Endodermal cell (in vitro differentiated cells): ENCODE measurements around the gene PNPLA6. TPM values are rescaled to one million over a fixed set of nuclear protein-coding genes. Genes with fewer than 3 reads are reported as not detected.
A peak's percentile ranks its signal among the peaks of the same experiment; 100 is the strongest.

ENCODE experiments used
- DNase-seq: peaks from one replicate; pipeline ENCODE4 v3.0.0-alpha.2; 2017
- H3K27ac ChIP-seq: 2 replicates; pipeline ENCODE4 v1.5.1; 2013; ENCODE audit warnings: mild to moderate bottlenecking, low read depth, low read length, moderate library complexity
- H3K27me3 ChIP-seq: 2 replicates; pipeline ENCODE4 v1.6.1; 2013; ENCODE audit warnings: mild to moderate bottlenecking, low read length, moderate library complexity; ENCODE audit not compliant: insufficient read depth, control insufficient read depth, poor library complexity, severe bottlenecking
- H3K36me3 ChIP-seq: 2 replicates; pipeline ENCODE4 v1.7.0; 2013; ENCODE audit warnings: mild to moderate bottlenecking, low read length, moderate library complexity; ENCODE audit not compliant: control insufficient read depth, insufficient read depth
- H3K4me1 ChIP-seq: one replicate; pipeline ENCODE4 v1.7.0; 2013; ENCODE audit warnings: low read length; ENCODE audit not compliant: control insufficient read depth, insufficient read depth
- H3K4me3 ChIP-seq: 2 replicates; pipeline ENCODE4 v1.5.1; 2013; ENCODE audit warnings: mild to moderate bottlenecking, low read length, moderate library complexity
- H3K9ac ChIP-seq: 2 replicates; pipeline ENCODE4 v1.6.1; 2013; ENCODE audit warnings: mild to moderate bottlenecking, low read length, moderate library complexity; ENCODE audit not compliant: poor library complexity, severe bottlenecking; ENCODE audit errors: extremely low read depth
- H3K9me3 ChIP-seq: 2 replicates; pipeline ENCODE4 v1.6.1; 2013; ENCODE audit warnings: mild to moderate bottlenecking, low read length, moderate library complexity; ENCODE audit not compliant: control insufficient read depth
- H3K27ac Mint-ChIP-seq: 2 replicates; pipeline ENCODE4 v1.8.0; 2020; ENCODE audit warnings: mixed read lengths
- H3K27me3 Mint-ChIP-seq: 2 replicates; pipeline ENCODE4 v1.8.0; 2021; ENCODE audit warnings: mild to moderate bottlenecking, mixed read lengths; ENCODE audit not compliant: insufficient read depth
- H3K36me3 Mint-ChIP-seq: 2 replicates; pipeline ENCODE4 v1.8.0; 2020; ENCODE audit warnings: low read depth, mixed read lengths
- H3K4me1 Mint-ChIP-seq: 2 replicates; pipeline ENCODE4 v1.8.0; 2020; ENCODE audit warnings: mixed read lengths
- H3K4me3 Mint-ChIP-seq: 2 replicates; pipeline ENCODE4 v1.8.0; 2020; ENCODE audit warnings: mild to moderate bottlenecking, moderate library complexity, mixed read lengths
- H3K9me3 Mint-ChIP-seq: 2 replicates; pipeline ENCODE4 v1.8.0; 2020; ENCODE audit warnings: mild to moderate bottlenecking, mixed read lengths
- CTCF ChIP-seq: fragments of 200-600 bp; sonication (generic); conservative IDR thresholded peaks from 2 replicates; pipeline ENCODE4 v1.5.0; 2021; ENCODE audit warnings: antibody characterized with exemption, mild to moderate bottlenecking
- WGBS, 2 experiments: methylation state at CpG; one replicate each; pipeline versions ENCODE4 v1.1.5 to v1.1.7; 2013; ENCODE audit warnings: missing lambda C conversion rate in 2 of 2, mixed read lengths in 1 of 2; ENCODE audit not compliant: insufficient coverage in 1 of 2, insufficient read length in 1 of 2; 5-methylcytosine and 5-hydroxymethylcytosine counted together
- total RNA-seq, 2 donors: library from RNA; stranded (reverse); fragmentation: NEBNext Ultra II Directional in 1 of 2; extraction: Animal tissue kit (Norgen Biotek cat#: 25700) in 1 of 2; gene quantifications; 2 replicates in 1 of 2; 3 replicates in 1 of 2; pipeline ENCODE4 v1.2.1, GENCODE V29; 2021

PNPLA6 gene
- total RNA-seq, 2 donors from 2014 or later = 86.1 to 124 TPM

GRCh38 chr19:7494416-7495098 lies 41.0 kb upstream of the PNPLA6 start:
- H3K9me3 ChIP-seq = no peaks in the 10 kb centered on the region
- no peak overlapping the region for H3K27ac Mint-ChIP-seq
- H3K27me3 ChIP-seq = peaks cover 7% of the 10 kb centered on the region
- H3K27me3 Mint-ChIP-seq = peaks cover 32% of the 10 kb centered on the region
- TF ChIP-seq CTCF = peak; percentile 31
- no peak for DNase-seq
- H3K27ac ChIP-seq = peak overlapping the region; percentile 75
- peaks cover 1% of the 10 kb centered on the region for H3K4me1 Mint-ChIP-seq
- H3K36me3 ChIP-seq = no peaks in the 10 kb centered on the region
- H3K9me3 Mint-ChIP-seq = no peaks in the 10 kb centered on the region
- 85 to 87% methylated on average over 9 to 13 of the region's 13 CpGs for WGBS, 2 experiments
- H3K36me3 Mint-ChIP-seq = no peaks in the 10 kb centered on the region
- H3K4me3 Mint-ChIP-seq = no peak overlapping the region
- no peak overlapping the region for H3K4me3 ChIP-seq
- H3K9ac ChIP-seq = no peak overlapping the region
- H3K4me1 ChIP-seq = peaks cover under 1% of the 10 kb centered on the region

- no peaks in the 10 kb centered on the region for H3K36me3 Mint-ChIP-seq
- peaks cover 57% of the 10 kb centered on the region for H3K27me3 Mint-ChIP-seq
- Histone ChIP-seq H3K9me3 (no peaks in the 10 kb centered on the region), H3K4me1 (no peaks in the 10 kb centered on the region), H3K27me3 (peaks cover 30% of the 10 kb centered on the region), H3K4me3 (no peak overlapping the region), H3K27ac (no peak overlapping the region), H3K36me3 (no peaks in the 10 kb centered on the region), H3K9ac (no peak overlapping the region)
- H3K4me1 Mint-ChIP-seq = no peaks in the 10 kb centered on the region
- H3K27ac Mint-ChIP-seq = no peak overlapping the region
- peak; percentile 75 for DNase-seq
- H3K9me3 Mint-ChIP-seq = no peaks in the 10 kb centered on the region
- TF ChIP-seq CTCF = peak; percentile 71
- no peak overlapping the region for H3K4me3 Mint-ChIP-seq
- WGBS, 2 experiments = 70 to 72% methylated on average over 6 to 7 of the region's 7 CpGs
Observed at GRCh38 chr19:7497292-7497691, 38.2 kb upstream of the PNPLA6 start.

- no peaks in the 10 kb centered on the region for H3K36me3 Mint-ChIP-seq
- WGBS, 2 experiments = 1 to 3% methylated on average over 27 to 93 of the region's 93 CpGs
- H3K4me3 Mint-ChIP-seq = peak overlapping the region; percentile 36
- Histone ChIP-seq H3K4me1 (no peaks in the 10 kb centered on the region), H3K27ac (no peak overlapping the region), H3K36me3 (no peaks in the 10 kb centered on the region), H3K9ac (no peak overlapping the region), H3K9me3 (no peaks in the 10 kb centered on the region), H3K4me3 (peak overlapping the region; percentile 64), H3K27me3 (peaks cover 46% of the 10 kb centered on the region)
- H3K27me3 Mint-ChIP-seq = peaks cover 84% of the 10 kb centered on the region
- no peaks in the 10 kb centered on the region for H3K4me1 Mint-ChIP-seq
- H3K9me3 Mint-ChIP-seq = no peaks in the 10 kb centered on the region
- TF ChIP-seq CTCF = peak; percentile 51
- DNase-seq = peak; percentile 93
- no peak overlapping the region for H3K27ac Mint-ChIP-seq
Observed at GRCh38 chr19:7500811-7501450, 34.6 kb upstream of the PNPLA6 start.
